Gastrocnemius medialis (tissue), 4 donors: Measurements from ENCODE around the gene NCSTN. TPM values are rescaled to one million over a fixed set of nuclear protein-coding genes. Genes with fewer than 3 reads are reported as not detected.

Experiments
- ATAC-seq, 2 donors: fragments of 150-250 bp; one replicate each; pipeline ENCODE4 v1.9.1; 2016
- DNase-seq, 2 donors: peaks; one replicate each; pipeline ENCODE4 v3.0.0-alpha.2; 2019
- H3K27ac ChIP-seq, 4 donors: fragments of 200-600 bp; sonication (generic); 1 replicate in 1 of 4; 2 replicates in 3 of 4; pipeline ENCODE4 v1.5.1; 2016 to 2018; ENCODE audit warnings: mild to moderate bottlenecking in 2 of 4, moderate library complexity in 1 of 4
- H3K27me3 ChIP-seq, 3 donors: fragments of 200-600 bp; sonication (generic) in 2 of 3; 1 replicate in 1 of 3; 2 replicates in 2 of 3; pipeline versions ENCODE4 v1.5.1 to v1.6.0; 2016 to 2019; ENCODE audit warnings: mild to moderate bottlenecking in 1 of 3, moderate library complexity in 1 of 3
- H3K36me3 ChIP-seq, 2 donors: fragments of 200-600 bp; sonication (generic) in 1 of 2; one replicate each; pipeline ENCODE4 v1.5.1; 2017 to 2018
- H3K4me1 ChIP-seq, 2 donors: fragments of 200-600 bp; sonication (generic) in 1 of 2; one replicate each; pipeline ENCODE4 v1.5.1; 2016 to 2017; ENCODE audit warnings: mild to moderate bottlenecking in 2 of 2
- H3K4me3 ChIP-seq, 4 donors: fragments of 200-600 bp; sonication (generic) in 3 of 4; 1 replicate in 1 of 4; 2 replicates in 3 of 4; pipeline ENCODE4 v1.5.1; 2016 to 2019; ENCODE audit warnings: mild to moderate bottlenecking in 2 of 4
- H3K9me3 ChIP-seq, 3 donors: fragments of 200-600 bp; sonication (generic) in 2 of 3; 1 replicate in 1 of 3; 2 replicates in 2 of 3; pipeline ENCODE4 v1.5.1; 2016 to 2019
- CTCF ChIP-seq, 5 experiments: fragments of 450-650 bp in 3 of 5; fragments of 200-600 bp in 2 of 5; sonication (generic) in 2 of 5; IDR thresholded peaks in 4 of 5; conservative IDR thresholded peaks in 1 of 5; 1 replicate in 4 of 5; 2 replicates in 1 of 5; pipeline ENCODE4 v1.5.1; 2016 to 2019; ENCODE audit warnings: antibody characterized with exemption in 5 of 5, mild to moderate bottlenecking in 3 of 5, moderate library complexity in 3 of 5
- POLR2A ChIP-seq, 2 donors: fragments of 450-650 bp; IDR thresholded peaks; one replicate each; pipeline ENCODE4 v1.6.1; 2017; ENCODE audit warnings: antibody characterized with exemption in 2 of 2, mild to moderate bottlenecking in 2 of 2, moderate library complexity in 2 of 2
- in situ Hi-C, 4 donors: fragments of 200-750 bp; cut with MboI; loops; one replicate each; pipeline versions ENCODE4 v1.15.0 to v1.8.0; 2017; ENCODE audit warnings: low sequenced_read_pairs in 4 of 4
- intact Hi-C: fragments of 100-400 bp; cut with DNase I; formaldehyde crosslinking; loops from one replicate; pipeline ENCODE4 v1.15.1; 2023; ENCODE audit warnings: low total_unique reads
- total RNA-seq, 4 donors: library from RNA; depleted of rRNA; stranded (reverse); fragments of >200 nt; gene quantifications; one replicate each; pipeline versions ENCODE4 v1.1.0 to v1.2.3, GENCODE V29; 2016

NCSTN gene
- total RNA-seq, 4 donors from 2014 or later, result 29.2 to 59.3 (median 33.2) TPM

- Histone ChIP-seq H3K4me3 (no peak overlapping the region), H3K9me3 (no peaks in the 10 kb centered on the region), H3K27me3 (no peaks in the 10 kb centered on the region), H3K27ac (no peak overlapping the region), H3K36me3 (peaks cover 8 to 73% of the 10 kb centered on the region in 2 donors), H3K4me1 (no peaks in the 10 kb centered on the region)
- intact Hi-C loops (no loop called here), in situ Hi-C loops (loop anchor here in 1 of 4 donors (25.0 kb wide), 1 partner anchor 1437 kb away; the partner anchor contains the start of gene ATF6)
- ATAC-seq (no peak), DNase-seq (no peak)
- TF ChIP-seq POLR2A (IDR thresholded peaks at IDR 0.05) (no peak), CTCF (IDR thresholded peaks at IDR 0.05 in 4 of 5, conservative IDR thresholded peaks at IDR 0.05 in 1 of 5) (no peak)
Observed at GRCh38 chr1:160325252-160325651, 17.9 kb upstream of the NCSTN start.

DNA sequence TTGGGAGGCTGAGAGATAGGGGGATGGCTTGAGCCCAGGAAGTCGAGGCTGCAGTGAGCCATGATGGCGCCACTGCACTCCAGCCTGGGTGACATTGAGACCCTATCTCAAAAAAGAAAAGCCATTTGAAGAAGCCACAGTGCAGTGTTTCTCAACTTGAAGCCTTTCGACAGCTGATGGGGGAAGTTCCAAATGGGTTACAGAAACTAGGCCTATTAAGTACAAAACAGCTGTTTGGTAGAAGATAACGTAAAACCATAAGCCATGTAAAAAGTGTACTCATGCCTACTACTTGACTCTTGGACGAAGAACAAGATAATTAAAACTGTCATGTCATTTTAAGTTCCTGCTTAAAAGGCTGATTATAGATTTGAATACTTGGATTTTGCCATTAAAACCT lies 16.8 kb upstream of the NCSTN start:
- no peak for DNase-seq
- in situ Hi-C loops (loop anchor here in 1 of 4 donors (25.0 kb wide), 1 partner anchor 1436 kb away; the partner anchor contains the start of gene ATF6), intact Hi-C loops (no loop called here)
- no peaks in the 10 kb centered on the region for H3K4me1 ChIP-seq
- no peak overlapping the region for H3K4me3 ChIP-seq
- no peaks in the 10 kb centered on the region for H3K27me3 ChIP-seq
- H3K36me3 ChIP-seq, result peaks cover 8 to 85% of the 10 kb centered on the region in 2 donors
- TF ChIP-seq POLR2A (IDR thresholded peaks at IDR 0.05), result no peak
- TF ChIP-seq CTCF (IDR thresholded peaks at IDR 0.05 in 4 of 5, conservative IDR thresholded peaks at IDR 0.05 in 1 of 5), result no peak
- H3K27ac ChIP-seq, result no peak overlapping the region
- H3K9me3 ChIP-seq, result no peaks in the 10 kb centered on the region
- no peak for ATAC-seq

DNA sequence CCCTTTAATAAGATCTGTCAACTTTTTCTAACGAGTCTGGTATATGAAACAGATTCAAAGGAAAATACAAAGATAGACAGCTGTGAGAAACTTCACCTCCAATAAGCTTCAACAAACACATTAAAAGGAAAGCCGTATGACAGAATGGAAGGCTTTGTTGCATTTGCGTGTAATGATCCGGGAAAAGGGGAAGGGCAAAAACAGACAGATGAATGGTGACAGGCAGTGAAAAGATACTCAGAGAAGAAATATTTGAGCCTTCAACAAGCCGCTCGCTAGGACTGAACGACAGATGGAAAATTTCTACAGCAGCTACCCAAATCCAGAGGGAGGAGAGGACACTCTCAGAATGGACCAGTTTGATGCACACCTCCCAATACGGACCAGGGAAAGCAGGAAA lies 15.0 kb upstream of the NCSTN start:
- no peak overlapping the region for H3K27ac ChIP-seq
- DNase-seq (no peak), ATAC-seq (no peak)
- H3K36me3 ChIP-seq, result peaks cover 8 to 96% of the 10 kb centered on the region in 2 donors
- no peaks in the 10 kb centered on the region for H3K4me1 ChIP-seq
- H3K9me3 ChIP-seq, result no peaks in the 10 kb centered on the region
- TF ChIP-seq CTCF (IDR thresholded peaks at IDR 0.05 in 4 of 5, conservative IDR thresholded peaks at IDR 0.05 in 1 of 5), result no peak
- no peak for TF ChIP-seq POLR2A (IDR thresholded peaks at IDR 0.05)
- H3K4me3 ChIP-seq, result no peak overlapping the region
- intact Hi-C loops (no loop called here), in situ Hi-C loops (loop anchor here in 1 of 4 donors (25.0 kb wide), 1 partner anchor 1434 kb away; the partner anchor contains the start of gene ATF6)
- no peaks in the 10 kb centered on the region for H3K27me3 ChIP-seq

DNA sequence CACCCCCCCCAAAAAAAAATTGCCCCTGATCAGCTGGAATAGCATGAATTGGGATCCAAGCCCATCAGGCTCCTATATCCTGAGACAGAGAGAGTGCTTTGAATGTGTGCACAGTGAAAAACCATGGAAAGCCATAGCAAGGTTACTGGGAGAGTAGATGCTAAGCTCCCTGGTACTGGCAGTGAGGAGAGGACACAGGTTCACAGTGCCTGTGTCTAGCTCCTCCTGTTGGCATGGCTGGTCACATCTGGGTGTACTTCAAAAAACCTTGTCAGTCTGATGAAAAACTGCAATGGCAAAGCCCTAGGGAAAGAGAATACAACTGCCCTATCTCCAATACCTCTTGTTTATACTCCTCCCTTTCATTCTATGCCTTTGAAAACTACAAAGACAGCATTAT lies 13.1 kb upstream of the NCSTN start:
- Histone ChIP-seq H3K27ac (no peak overlapping the region), H3K36me3 (peaks cover 8 to 96% of the 10 kb centered on the region in 2 donors), H3K4me1 (no peaks in the 10 kb centered on the region), H3K4me3 (no peak overlapping the region), H3K9me3 (no peaks in the 10 kb centered on the region), H3K27me3 (no peaks in the 10 kb centered on the region)
- intact Hi-C loops (no loop called here), in situ Hi-C loops (loop anchor here in 1 of 4 donors (25.0 kb wide), 1 partner anchor 1432 kb away; the partner anchor contains the start of gene ATF6)
- no peak for TF ChIP-seq POLR2A (IDR thresholded peaks at IDR 0.05)
- no peak for TF ChIP-seq CTCF (IDR thresholded peaks at IDR 0.05 in 4 of 5, conservative IDR thresholded peaks at IDR 0.05 in 1 of 5)
- no peak for DNase-seq
- ATAC-seq, result no peak

GRCh38 chr1:160332516-160332915 lies 10.7 kb upstream of the NCSTN start:
- H3K27me3 ChIP-seq, result no peaks in the 10 kb centered on the region
- intact Hi-C loops (no loop called here), in situ Hi-C loops (loop anchor here in 1 of 4 donors (25.0 kb wide), 1 partner anchor 1430 kb away; the partner anchor contains the start of gene ATF6)
- peaks cover 8 to 87% of the 10 kb centered on the region in 2 donors for H3K36me3 ChIP-seq
- H3K9me3 ChIP-seq, result no peaks in the 10 kb centered on the region
- H3K4me3 ChIP-seq, result no peak overlapping the region
- ATAC-seq (no peak), DNase-seq (no peak)
- H3K27ac ChIP-seq, result no peak overlapping the region
- TF ChIP-seq POLR2A (IDR thresholded peaks at IDR 0.05) (no peak), CTCF (IDR thresholded peaks at IDR 0.05 in 4 of 5, conservative IDR thresholded peaks at IDR 0.05 in 1 of 5) (no peak)
- no peaks in the 10 kb centered on the region for H3K4me1 ChIP-seq
